HFF-Myc (cell line): Measurements from ENCODE around the gene PPM1G.

Source experiments
- DNase-seq: peaks from one replicate; pipeline ENCODE4 v3.0.0-alpha.2; 2011; ENCODE audit warnings: low read depth; ENCODE audit errors: extremely low read depth
- H3K4me3 ChIP-seq: replicated peaks from 2 replicates; pipeline ENCODE4 v1.5.1; 2011; ENCODE audit warnings: low read depth, mild to moderate bottlenecking, control low read depth, low read length
- TF ChIP-seq, protein P1 (sequence below): IDR thresholded peaks from 2 replicates; pipeline ENCODE4 v1.5.1; 2012; ENCODE audit warnings: mild to moderate bottlenecking, low read depth, low read length, control low read depth; ENCODE audit errors: missing control alignments

PPM1G gene, protein sequence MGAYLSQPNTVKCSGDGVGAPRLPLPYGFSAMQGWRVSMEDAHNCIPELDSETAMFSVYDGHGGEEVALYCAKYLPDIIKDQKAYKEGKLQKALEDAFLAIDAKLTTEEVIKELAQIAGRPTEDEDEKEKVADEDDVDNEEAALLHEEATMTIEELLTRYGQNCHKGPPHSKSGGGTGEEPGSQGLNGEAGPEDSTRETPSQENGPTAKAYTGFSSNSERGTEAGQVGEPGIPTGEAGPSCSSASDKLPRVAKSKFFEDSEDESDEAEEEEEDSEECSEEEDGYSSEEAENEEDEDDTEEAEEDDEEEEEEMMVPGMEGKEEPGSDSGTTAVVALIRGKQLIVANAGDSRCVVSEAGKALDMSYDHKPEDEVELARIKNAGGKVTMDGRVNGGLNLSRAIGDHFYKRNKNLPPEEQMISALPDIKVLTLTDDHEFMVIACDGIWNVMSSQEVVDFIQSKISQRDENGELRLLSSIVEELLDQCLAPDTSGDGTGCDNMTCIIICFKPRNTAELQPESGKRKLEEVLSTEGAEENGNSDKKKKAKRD

DNA sequence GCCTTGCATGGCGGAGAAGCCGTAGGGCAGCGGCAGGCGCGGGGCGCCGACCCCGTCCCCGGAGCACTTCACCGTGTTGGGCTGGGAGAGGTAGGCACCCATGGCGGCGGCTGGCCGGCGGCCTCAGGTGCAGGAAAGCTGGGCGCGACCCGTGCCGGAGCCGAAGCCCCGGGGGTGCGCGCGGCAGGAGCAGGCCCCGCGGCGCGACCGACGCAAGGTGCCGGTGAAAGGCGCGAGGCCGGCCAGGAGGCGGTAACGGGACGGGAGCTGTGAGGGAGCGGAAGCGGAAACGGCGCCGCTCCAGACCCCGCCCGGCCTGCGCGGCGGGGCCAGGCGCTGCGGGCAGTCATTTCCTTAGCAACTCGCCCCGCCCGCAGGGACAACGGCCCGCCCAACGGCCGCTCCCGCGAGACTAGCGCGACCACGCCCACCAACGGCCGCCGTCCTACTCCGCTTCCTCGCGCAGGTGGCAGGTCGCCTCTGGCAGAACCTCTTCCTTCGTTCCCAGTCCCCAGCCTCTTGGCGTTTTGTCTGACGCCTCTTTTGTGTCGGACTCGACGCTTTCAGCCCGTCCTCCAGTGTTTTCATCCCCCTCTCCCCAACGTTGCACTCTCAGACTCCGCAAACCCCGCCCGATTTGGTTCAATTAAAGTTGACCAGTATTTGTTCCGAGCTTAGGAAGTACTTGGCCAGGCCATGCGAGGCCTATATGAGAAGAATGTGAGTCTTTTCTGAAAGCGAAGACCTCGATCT lies at the start of gene PPM1G:
TSS of gene PPM1G (minus strand) at position 271 of the 753 bp plus-strand sequence. CDS start at position 102, 169 bp downstream.
- DNase-seq, result peak; percentile 67
- H3K4me3 ChIP-seq, result peak within 1 kb of the TSS; percentile 98

GRCh38 chr2:27453968-27454367 lies 44.6 kb upstream of the PPM1G start:
- no peak for DNase-seq
- TF ChIP-seq, protein P1, sequence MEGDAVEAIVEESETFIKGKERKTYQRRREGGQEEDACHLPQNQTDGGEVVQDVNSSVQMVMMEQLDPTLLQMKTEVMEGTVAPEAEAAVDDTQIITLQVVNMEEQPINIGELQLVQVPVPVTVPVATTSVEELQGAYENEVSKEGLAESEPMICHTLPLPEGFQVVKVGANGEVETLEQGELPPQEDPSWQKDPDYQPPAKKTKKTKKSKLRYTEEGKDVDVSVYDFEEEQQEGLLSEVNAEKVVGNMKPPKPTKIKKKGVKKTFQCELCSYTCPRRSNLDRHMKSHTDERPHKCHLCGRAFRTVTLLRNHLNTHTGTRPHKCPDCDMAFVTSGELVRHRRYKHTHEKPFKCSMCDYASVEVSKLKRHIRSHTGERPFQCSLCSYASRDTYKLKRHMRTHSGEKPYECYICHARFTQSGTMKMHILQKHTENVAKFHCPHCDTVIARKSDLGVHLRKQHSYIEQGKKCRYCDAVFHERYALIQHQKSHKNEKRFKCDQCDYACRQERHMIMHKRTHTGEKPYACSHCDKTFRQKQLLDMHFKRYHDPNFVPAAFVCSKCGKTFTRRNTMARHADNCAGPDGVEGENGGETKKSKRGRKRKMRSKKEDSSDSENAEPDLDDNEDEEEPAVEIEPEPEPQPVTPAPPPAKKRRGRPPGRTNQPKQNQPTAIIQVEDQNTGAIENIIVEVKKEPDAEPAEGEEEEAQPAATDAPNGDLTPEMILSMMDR, result no peak
- H3K4me3 ChIP-seq, result no peak overlapping the region

More for the DNA sequence above, at the start of gene PPM1G:
- TF ChIP-seq, protein P1, result no peak

DNA sequence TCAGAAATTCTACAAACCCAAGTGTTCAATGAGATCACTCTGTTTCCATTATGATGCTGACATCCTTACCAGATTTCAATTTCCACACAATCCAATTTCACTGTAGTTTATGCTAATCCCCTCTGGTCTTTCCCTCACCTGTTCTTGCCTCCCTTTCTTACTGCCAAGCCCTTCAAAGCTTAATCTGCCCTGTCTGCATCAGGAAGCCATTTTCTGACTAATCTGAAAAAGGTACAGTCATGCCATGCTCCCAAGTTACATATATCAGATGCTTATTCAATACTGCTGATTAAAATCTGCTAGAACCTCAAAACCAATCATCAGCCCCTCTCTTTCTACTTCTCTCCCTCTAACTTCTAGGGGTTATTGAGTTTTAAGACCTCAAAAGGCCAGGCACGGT lies 41.7 kb upstream of the PPM1G start:
- TF ChIP-seq, protein P1, result no peak
- H3K4me3 ChIP-seq, result no peak overlapping the region
- no peak for DNase-seq

GRCh38 chr2:27448381-27448780 lies 39.0 kb upstream of the PPM1G start:
- DNase-seq, result no peak
- TF ChIP-seq, protein P1, result no peak
- no peak overlapping the region for H3K4me3 ChIP-seq

GRCh38 chr2:27446057-27446456 lies 36.7 kb upstream of the PPM1G start:
- no peak overlapping the region for H3K4me3 ChIP-seq
- no peak for DNase-seq
- TF ChIP-seq, protein P1, result no peak

DNA sequence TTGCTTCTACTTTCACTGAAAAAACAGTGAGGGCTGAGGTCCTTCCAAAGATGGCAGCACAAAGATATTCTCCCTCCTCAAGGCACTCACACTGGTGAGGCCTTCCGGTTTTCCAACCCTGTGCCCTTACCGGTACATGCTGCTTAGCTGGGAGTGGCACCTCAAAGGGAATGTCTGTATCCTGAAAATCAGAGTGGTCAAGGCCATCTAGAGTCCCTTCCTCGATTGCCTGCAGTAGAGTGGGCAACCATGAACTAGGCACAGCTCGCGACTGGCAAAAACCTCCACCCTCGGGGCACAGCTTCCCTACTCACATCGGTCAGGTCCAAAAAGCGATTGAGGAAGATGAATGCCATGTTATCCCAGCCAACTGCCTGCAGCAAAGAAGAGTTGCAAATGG lies 36.2 kb upstream of the PPM1G start:
- TF ChIP-seq, protein P1, result no peak
- no peak overlapping the region for H3K4me3 ChIP-seq
- DNase-seq, result no peak
